GM18907 (cell line): Measurements from ENCODE around the gene SMAD7.

Source experiments
- ATAC-seq: cut with Tn5 transposase; IDR thresholded peaks from one replicate; pipeline ENCODE4 v1.9.1; 2021; ENCODE audit warnings: mild to moderate bottlenecking, moderate library complexity; ENCODE audit not compliant: unreplicated experiment

The SMAD7 gene

GRCh38 chr18:48947560-48947959 is 3.2 kb downstream of the SMAD7 start:
- ATAC-seq: no peak

DNA sequence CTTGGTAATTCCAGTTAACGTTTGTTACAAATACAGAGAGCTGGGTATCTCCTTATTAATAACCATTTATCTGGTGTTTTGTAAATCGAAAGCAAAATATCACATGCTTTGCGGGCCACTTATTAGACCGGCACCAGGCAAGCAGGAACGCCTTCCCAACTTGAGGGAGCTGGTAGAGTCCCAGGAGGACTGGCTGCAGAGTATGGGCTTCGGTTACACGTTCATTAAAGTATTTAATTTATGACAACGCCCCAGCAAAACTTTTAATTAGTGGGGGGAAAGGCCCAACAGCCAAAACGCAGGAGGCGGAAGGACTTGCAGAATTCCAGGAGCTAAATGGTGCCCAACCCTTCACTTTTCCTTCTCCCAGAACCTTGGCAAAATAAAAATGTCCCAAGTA is 3.7 kb downstream of the SMAD7 start:
- ATAC-seq: no peak

- no peak for ATAC-seq
These were observed 4.4 kb downstream of the SMAD7 start for GRCh38 chr18:48946329-48946835.

DNA sequence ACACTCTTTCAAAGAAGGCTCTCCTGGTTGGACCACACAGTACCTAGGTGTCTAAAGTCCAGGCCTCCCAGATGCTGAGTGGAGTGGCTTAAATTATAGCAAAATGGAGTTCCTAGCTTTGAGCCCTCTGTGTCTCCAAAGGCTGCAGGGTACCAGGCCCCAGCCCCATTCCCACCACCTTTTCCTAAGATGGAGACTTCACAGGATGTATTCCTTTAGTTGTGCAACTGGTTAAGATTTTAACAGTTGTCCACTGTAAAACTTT is 4.9 kb downstream of the SMAD7 start:
- ATAC-seq: no peak

DNA sequence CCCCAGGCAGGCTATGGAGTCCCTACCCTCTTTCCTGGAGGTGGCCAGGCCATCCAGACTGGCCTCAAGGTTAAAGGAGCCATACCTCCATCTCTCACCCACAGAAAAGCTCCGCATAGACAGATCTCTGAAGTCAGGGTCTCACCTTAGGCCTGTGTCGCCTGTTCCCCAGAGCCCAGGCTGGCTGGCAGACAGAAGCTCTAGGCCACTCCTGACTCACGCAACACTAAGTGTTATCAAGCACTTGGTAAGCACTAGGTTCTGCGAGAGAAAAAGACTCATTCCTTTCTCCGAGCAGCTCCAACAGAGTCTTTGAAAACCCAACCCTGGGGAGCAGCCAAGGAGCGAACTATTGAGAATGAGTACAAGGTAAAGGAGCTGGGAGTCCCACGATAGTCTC is 6.1 kb downstream of the SMAD7 start:
- ATAC-seq: no peak

GRCh38 chr18:48943736-48944527 is 6.8 kb downstream of the SMAD7 start:
- ATAC-seq: no peak

GRCh38 chr18:48943333-48943732 is 7.4 kb downstream of the SMAD7 start:
- ATAC-seq: no peak

- ATAC-seq: no peak
These were observed 8.1 kb downstream of the SMAD7 start for GRCh38 chr18:48942554-48943261.

- ATAC-seq: no peak
These were observed 8.7 kb downstream of the SMAD7 start for GRCh38 chr18:48942086-48942485.

DNA sequence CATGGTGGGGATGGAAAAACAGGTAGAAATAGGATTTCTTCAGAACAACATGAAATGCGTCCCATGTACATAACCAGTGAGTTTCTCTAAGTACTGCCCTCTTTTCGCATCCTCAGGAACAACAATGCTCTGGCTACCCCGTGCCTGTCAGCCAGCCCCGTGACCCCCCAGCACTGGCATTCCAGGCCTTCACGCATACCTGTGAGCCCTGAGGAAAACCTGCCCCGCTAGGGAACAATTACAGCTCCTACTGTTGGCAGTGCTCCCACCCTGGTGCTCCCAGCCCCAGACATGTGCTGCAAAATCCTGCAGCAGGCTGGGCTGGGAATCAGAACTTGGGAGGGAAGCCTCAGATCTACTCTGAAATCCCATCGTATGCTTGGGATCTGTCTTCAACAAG is 9.1 kb downstream of the SMAD7 start:
- ATAC-seq: no peak

GRCh38 chr18:48940854-48941611 is 9.7 kb downstream of the SMAD7 start:
- peak; percentile 64 for ATAC-seq

DNA sequence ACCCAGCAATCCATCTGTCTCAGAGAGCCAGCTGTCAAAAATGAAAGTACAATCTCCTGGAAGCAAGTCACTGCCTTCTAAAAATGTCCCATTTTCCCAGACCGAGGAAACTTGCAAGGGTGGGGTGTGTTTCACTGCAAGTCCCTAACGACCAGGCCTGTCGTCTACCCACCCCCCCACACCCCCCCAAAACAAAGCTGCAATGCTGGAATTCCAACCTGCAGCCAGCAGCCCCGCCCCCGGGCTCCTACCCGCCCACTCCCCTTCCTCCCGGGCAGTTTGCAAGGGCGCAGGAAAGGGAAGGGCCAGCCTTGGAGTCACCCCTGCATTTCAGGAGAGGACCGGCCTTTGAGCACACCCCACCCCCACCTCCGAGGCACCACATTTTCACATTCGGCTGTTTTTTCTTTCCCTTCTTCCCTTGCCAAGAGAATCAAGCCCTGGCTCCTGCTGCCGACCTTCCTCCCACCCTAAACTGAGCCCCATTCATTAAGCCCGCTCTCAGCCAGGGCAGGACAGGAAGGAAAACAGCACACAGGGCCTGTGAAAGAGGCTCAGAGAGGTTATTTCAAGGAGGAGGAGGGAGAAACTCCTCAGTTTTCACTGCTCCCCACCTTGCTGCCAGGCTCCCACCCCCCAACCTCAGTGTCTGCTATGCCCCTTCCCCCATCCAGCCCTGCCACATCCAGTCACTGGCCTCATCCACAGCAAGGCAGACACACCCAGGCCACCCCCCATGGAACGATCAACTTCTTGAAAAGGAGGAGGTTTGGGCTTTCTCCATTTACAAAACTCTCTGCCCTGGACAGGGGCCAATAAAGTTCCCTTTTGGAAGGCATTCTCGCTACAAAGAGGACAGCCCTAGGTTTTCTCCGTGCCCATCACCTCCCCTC is 11.3 kb downstream of the SMAD7 start:
- ATAC-seq: no peak

DNA sequence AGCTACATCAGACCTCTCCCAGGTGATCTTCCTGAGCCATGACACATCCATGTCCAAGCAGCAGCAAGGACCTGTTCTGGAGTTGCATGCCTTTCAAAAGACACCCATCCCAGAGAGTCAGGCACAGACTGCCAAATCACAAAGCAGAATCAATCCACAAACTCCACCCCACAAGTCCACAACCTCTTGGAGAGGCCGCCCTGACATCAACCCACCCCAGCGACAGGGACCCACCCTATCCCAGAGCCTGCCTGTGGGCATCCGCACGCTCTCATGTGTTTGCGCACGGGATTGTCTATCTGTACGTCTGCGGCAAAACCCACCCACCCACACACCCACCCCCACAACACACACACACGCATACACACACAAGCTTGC is 11.9 kb downstream of the SMAD7 start:
- ATAC-seq: no peak

- no peak for ATAC-seq
These were observed 12.7 kb downstream of the SMAD7 start for GRCh38 chr18:48937869-48938750.

GRCh38 chr18:48935433-48935774 is 15.4 kb downstream of the SMAD7 start:
- ATAC-seq: no peak

DNA sequence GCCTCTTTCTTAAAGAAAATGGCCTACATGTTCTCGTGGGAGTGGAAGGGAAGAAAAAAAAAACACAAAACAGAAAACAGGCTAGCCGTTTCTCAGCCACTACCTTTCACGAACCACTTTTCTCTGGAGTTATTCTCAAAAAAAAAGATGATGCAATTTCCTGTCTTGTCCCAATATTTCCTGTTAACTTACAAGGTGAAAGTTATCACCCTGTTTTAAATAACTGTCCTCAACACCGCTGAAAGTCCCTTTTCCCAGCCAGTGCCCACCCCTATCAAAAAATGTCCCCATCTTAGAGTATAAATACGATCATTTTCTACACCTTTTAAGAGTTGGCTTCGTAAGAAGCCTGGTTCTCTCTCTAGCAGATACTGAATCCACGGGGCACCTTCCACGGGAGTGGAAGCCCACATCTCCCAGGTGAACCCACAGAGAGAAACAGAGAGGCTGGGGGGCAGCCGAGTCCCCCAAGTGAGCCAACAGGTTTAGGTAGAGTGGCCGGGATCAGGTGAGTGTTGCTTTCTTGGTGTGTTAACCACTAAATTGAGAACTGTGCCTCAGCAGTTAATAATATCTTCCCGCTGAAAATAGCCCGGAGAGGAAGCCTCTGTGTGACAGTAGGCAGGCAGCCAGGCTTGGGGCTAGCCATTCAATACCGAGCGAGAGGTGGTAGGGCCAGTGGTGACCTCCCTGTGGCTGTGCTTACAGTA is 15.9 kb downstream of the SMAD7 start:
- ATAC-seq: peak; percentile 38

DNA sequence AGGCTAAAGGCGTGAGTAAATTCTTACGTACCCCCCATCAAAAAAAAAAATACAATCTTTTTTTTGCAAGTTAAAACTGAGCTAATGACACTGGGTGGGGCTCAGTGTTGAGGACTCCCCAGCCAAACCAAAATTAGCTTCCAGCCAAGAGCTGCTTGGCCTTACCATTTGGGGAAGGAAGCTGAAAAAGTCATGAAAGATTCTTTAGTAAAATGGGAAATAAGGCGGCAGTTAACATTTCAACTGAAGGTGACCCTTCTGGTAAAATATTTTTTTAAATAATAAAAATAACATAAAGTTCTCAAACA is 16.4 kb downstream of the SMAD7 start:
- no peak for ATAC-seq

DNA sequence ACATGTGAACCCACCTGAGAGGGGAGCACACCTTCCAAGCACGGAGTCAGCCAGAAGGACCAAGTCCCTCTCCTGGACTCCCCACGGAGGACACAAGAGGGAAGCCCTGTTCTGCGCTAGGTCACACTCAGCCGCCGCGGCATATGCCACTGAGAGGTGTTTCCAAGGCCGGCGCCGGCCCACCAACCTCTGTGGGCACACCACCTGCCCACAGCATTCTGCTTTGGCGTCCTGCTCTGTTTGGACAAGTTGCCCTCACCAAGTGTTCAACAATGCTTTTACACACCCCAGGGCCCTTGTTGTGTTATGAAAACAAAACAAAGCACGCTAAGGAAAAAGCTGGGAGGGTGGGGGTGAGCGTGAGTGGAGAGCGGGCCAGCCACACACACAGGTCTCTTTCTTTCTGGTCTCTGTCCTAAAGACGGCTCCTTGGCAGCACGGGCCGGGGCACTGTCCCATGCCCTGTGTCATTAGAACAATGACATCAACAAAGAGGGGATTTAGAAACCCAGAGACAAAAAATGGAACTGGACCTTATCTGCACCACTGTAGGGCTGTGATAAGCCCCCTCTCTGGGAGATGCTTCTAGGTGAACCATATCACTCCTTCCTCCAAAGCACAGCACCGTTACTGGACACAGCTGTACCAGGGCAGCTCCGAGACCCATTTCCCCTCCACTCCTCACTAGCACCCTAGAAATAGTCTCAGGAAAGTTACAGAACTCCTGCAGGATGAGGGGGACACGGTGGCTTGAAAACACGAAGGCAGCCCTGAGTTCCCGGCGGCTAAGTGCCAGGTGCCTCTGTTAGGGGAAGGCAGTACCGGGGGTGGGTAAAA is 17.0 kb downstream of the SMAD7 start:
- no peak for ATAC-seq
